H9 (cell line): Measurements from ENCODE around the gene NDRG2. TPM values are rescaled to one million over a fixed set of nuclear protein-coding genes. Genes with fewer than 3 reads are reported as not detected.

Experiments used
- DNase-seq: peaks from one replicate; pipeline ENCODE4 v3.0.0-alpha.2; 2017
- H2AFZ ChIP-seq: one replicate; pipeline ENCODE4 v1.6.1; 2013; ENCODE audit warnings: mild to moderate bottlenecking, low read length, control low read depth, moderate library complexity
- H2AK5ac ChIP-seq: 2 replicates; pipeline ENCODE4 v1.6.1; 2013; ENCODE audit warnings: low read length, control low read depth, mixed read lengths; ENCODE audit not compliant: insufficient read length
- H2BK120ac ChIP-seq: one replicate; pipeline ENCODE4 v1.6.1; 2013; ENCODE audit warnings: low read depth, mild to moderate bottlenecking, low read length, control low read depth, inconsistent platforms; ENCODE audit not compliant: poor library complexity, severe bottlenecking
- H2BK12ac ChIP-seq: 2 replicates; pipeline ENCODE4 v1.6.1; 2013; ENCODE audit warnings: low read length, control low read depth, mixed read lengths, low read depth; ENCODE audit not compliant: insufficient read length
- H2BK15ac ChIP-seq: 2 replicates; pipeline ENCODE4 v1.6.1; 2013; ENCODE audit warnings: low read depth, low read length, control low read depth
- H2BK20ac ChIP-seq: one replicate; pipeline ENCODE4 v1.6.1; 2013; ENCODE audit warnings: low read depth, mild to moderate bottlenecking, low read length, control low read depth, inconsistent platforms; ENCODE audit not compliant: poor library complexity, severe bottlenecking
- H2BK5ac ChIP-seq: 2 replicates; pipeline ENCODE4 v1.6.1; 2013; ENCODE audit warnings: low read length, control low read depth, mixed read lengths; ENCODE audit not compliant: insufficient read length
- H3K14ac ChIP-seq: 2 replicates; pipeline ENCODE4 v1.6.1; 2013; ENCODE audit warnings: low read length, control low read depth; ENCODE audit not compliant: insufficient read depth
- H3K18ac ChIP-seq: 2 replicates; pipeline ENCODE4 v1.6.1; 2013; ENCODE audit warnings: low read depth, mild to moderate bottlenecking, mixed read lengths, low read length, control low read depth; ENCODE audit not compliant: insufficient read length
- H3K23ac ChIP-seq: 2 replicates; pipeline ENCODE4 v1.6.1; 2013; ENCODE audit warnings: low read length, control low read depth, mixed read lengths, low read depth; ENCODE audit not compliant: insufficient read length
- H3K23me2 ChIP-seq: 2 replicates; pipeline ENCODE4 v1.6.1; 2013; ENCODE audit warnings: low read depth, mild to moderate bottlenecking, mixed read lengths, low read length, control low read depth; ENCODE audit not compliant: insufficient read length, poor library complexity, severe bottlenecking
- H3K27ac ChIP-seq: 2 replicates; pipeline ENCODE4 v1.5.1; 2013; ENCODE audit warnings: low read length, control low read depth, mixed read lengths, low read depth; ENCODE audit not compliant: insufficient read length
- H3K27me3 ChIP-seq: 2 replicates; pipeline ENCODE4 v1.6.1; 2013; ENCODE audit warnings: low read length, control low read depth, inconsistent platforms; ENCODE audit not compliant: insufficient read depth
- H3K4ac ChIP-seq: 2 replicates; pipeline ENCODE4 v1.6.1; 2013; ENCODE audit warnings: low read depth, mild to moderate bottlenecking, control low read depth, inconsistent platforms, low read length, moderate library complexity
- H3K4me1 ChIP-seq: 2 replicates; pipeline ENCODE4 v1.6.1; 2013; ENCODE audit warnings: low read length, control low read depth, inconsistent platforms; ENCODE audit not compliant: insufficient read depth
- H3K4me2 ChIP-seq: 2 replicates; pipeline ENCODE4 v1.6.1; 2013; ENCODE audit warnings: low read length, control low read depth, mixed read lengths; ENCODE audit not compliant: insufficient read length, insufficient read depth
- H3K56ac ChIP-seq: 2 replicates; pipeline ENCODE4 v1.6.1; 2013; ENCODE audit warnings: low read depth, mild to moderate bottlenecking, mixed read lengths, low read length, control low read depth; ENCODE audit not compliant: insufficient read length
- H3K79me1 ChIP-seq: 2 replicates; pipeline ENCODE4 v1.6.1; 2013; ENCODE audit warnings: low read depth, mild to moderate bottlenecking, moderate library complexity, low read length, control low read depth, inconsistent platforms; ENCODE audit not compliant: insufficient read depth, poor library complexity, severe bottlenecking
- H3K79me2 ChIP-seq: 2 replicates; pipeline ENCODE4 v1.6.1; 2013; ENCODE audit warnings: low read length, control low read depth, inconsistent platforms; ENCODE audit not compliant: insufficient read depth
- H3K9ac ChIP-seq: 2 replicates; pipeline ENCODE4 v1.6.1; 2013; ENCODE audit warnings: low read length, control low read depth, mixed read lengths; ENCODE audit not compliant: insufficient read length; ENCODE audit errors: extremely low read depth
- H3K9me3 ChIP-seq: one replicate; pipeline ENCODE4 v1.6.1; 2013; ENCODE audit warnings: low read depth, low read length, inconsistent platforms; ENCODE audit not compliant: control insufficient read depth
- H3T11ph ChIP-seq: one replicate; pipeline ENCODE4 v1.6.1; 2013; ENCODE audit warnings: mild to moderate bottlenecking, low read length, control low read depth, inconsistent platforms
- H4K20me1 ChIP-seq: one replicate; pipeline ENCODE4 v1.6.1; 2013; ENCODE audit not compliant: control insufficient read depth, insufficient read length, insufficient read depth
- H4K5ac ChIP-seq: 2 replicates; pipeline ENCODE4 v1.6.1; 2013; ENCODE audit warnings: low read depth, mild to moderate bottlenecking, mixed read lengths, low read length, control low read depth; ENCODE audit not compliant: insufficient read length
- H4K8ac ChIP-seq: replicated peaks from 2 replicates; pipeline ENCODE4 v1.6.1; 2013; ENCODE audit warnings: low read length, control low read depth, mixed read lengths, low read depth; ENCODE audit not compliant: insufficient read length
- H4K91ac ChIP-seq: 2 replicates; pipeline ENCODE4 v1.6.1; 2013; ENCODE audit warnings: low read depth, mild to moderate bottlenecking, moderate library complexity, mixed read lengths, low read length, control low read depth; ENCODE audit not compliant: insufficient read length
- H3K27ac Mint-ChIP-seq, 3 experiments: 2 replicates in 2 of 3; 3 replicates in 1 of 3; pipeline ENCODE4 v1.8.0; 2020 to 2021; ENCODE audit warnings: mixed read lengths in 3 of 3, mild to moderate bottlenecking in 1 of 3, moderate library complexity in 1 of 3
- H3K27me3 Mint-ChIP-seq: 2 replicates; pipeline ENCODE4 v1.8.0; 2021; ENCODE audit warnings: low read depth, mild to moderate bottlenecking, moderate library complexity, mixed read lengths
- H3K36me3 Mint-ChIP-seq, 3 experiments: 2 replicates in 2 of 3; 3 replicates in 1 of 3; pipeline ENCODE4 v1.8.0; 2020 to 2021; ENCODE audit warnings: low read depth in 3 of 3, mixed read lengths in 3 of 3; ENCODE audit not compliant: insufficient read depth in 1 of 3
- H3K4me1 Mint-ChIP-seq, 2 experiments: 2 replicates each; pipeline ENCODE4 v1.8.0; 2020; ENCODE audit warnings: mixed read lengths in 2 of 2
- H3K4me3 Mint-ChIP-seq, 2 experiments: 2 replicates in 1 of 2; 3 replicates in 1 of 2; pipeline ENCODE4 v1.8.0; 2020 to 2021; ENCODE audit warnings: mild to moderate bottlenecking in 2 of 2, mixed read lengths in 2 of 2, moderate library complexity in 1 of 2
- H3K9me3 Mint-ChIP-seq, 2 experiments: 2 replicates in 1 of 2; 3 replicates in 1 of 2; pipeline ENCODE4 v1.8.0; 2020; ENCODE audit warnings: mild to moderate bottlenecking in 2 of 2, mixed read lengths in 2 of 2, moderate library complexity in 1 of 2
- CTCF ChIP-seq: fragments of 200-600 bp; sonication (generic); conservative IDR thresholded peaks from 3 replicates; pipeline ENCODE4 v1.8.0; 2021; ENCODE audit warnings: antibody characterized with exemption, mild to moderate bottlenecking
- WGBS: extraction: QIAGEN DNeasy Blood & Tissue Kit; methylation state at CpG from one replicate; pipeline ENCODE4 v1.1.7; 2013; ENCODE audit warnings: missing lambda C conversion rate, low lambda C conversion rate, mixed read lengths; ENCODE audit not compliant: insufficient read length; ENCODE audit errors: extremely low coverage; 5-methylcytosine and 5-hydroxymethylcytosine counted together
- total RNA-seq: library from RNA; stranded (reverse); gene quantifications from 2 replicates; pipeline ENCODE4 v1.2.1, GENCODE V29; 2021

The NDRG2 gene
- total RNA-seq, 1 experiment from 2014 or later = 20.6 TPM

- no peak overlapping the region for H2BK120ac ChIP-seq
- Mint-ChIP-seq H3K4me1 (peaks cover 11 to 14% of the 10 kb centered on the region in 2 experiments), H3K4me3 (no peak overlapping the region), H3K27ac (no peak overlapping the region), H3K27me3 (0 out of 2 replicates have a peak, but pooled peaks cover 4% of the 10 kb centered on the region), H3K36me3 (no peaks in the 10 kb centered on the region), H3K9me3 (no peaks in the 10 kb centered on the region)
- no peak overlapping the region for H2BK20ac ChIP-seq
- H2AK5ac ChIP-seq = no peak overlapping the region
- no peaks in the 10 kb centered on the region for H3K79me1 ChIP-seq
- no peak overlapping the region for H3K4ac ChIP-seq
- no peak overlapping the region for H4K91ac ChIP-seq
- TF ChIP-seq CTCF = no peak
- DNase-seq = no peak
- H3K79me2 ChIP-seq = no peaks in the 10 kb centered on the region
- no peaks in the 10 kb centered on the region for H3K23me2 ChIP-seq
- H3K4me2 ChIP-seq = no peak overlapping the region
- H2BK15ac ChIP-seq = no peak overlapping the region
- no peaks in the 10 kb centered on the region; the same call in 1 of the 2 replicates for H3K4me1 ChIP-seq
- H4K5ac ChIP-seq = no peak overlapping the region
- no peak overlapping the region for H3K23ac ChIP-seq
- H3K27me3 ChIP-seq = no peaks in the 10 kb centered on the region
- H3K18ac ChIP-seq = no peak overlapping the region
- H2BK5ac ChIP-seq = no peak overlapping the region
- H3K9me3 ChIP-seq = no peaks in the 10 kb centered on the region
- no peak overlapping the region for H3T11ph ChIP-seq
- no peak overlapping the region for H2AFZ ChIP-seq
- no peak overlapping the region for H2BK12ac ChIP-seq
- no peak overlapping the region for H3K56ac ChIP-seq
- H3K9ac ChIP-seq = no peak overlapping the region
- no peak overlapping the region for H4K8ac ChIP-seq
- no CpG with 5 or more reads among the region's 4 CpGs for WGBS
- H3K27ac ChIP-seq = no peak overlapping the region
- H4K20me1 ChIP-seq = no peaks in the 10 kb centered on the region
- H3K14ac ChIP-seq = no peak overlapping the region
These were observed 29.9 kb upstream of the NDRG2 start for GRCh38 chr14:21054768-21055145.
